ENCODE results near the gene PNRC2.

PNRC2 gene

GRCh38 chr1:23927097-23927496 is 32.5 kb upstream of the PNRC2 start:
- Histone ChIP-seq H2AFZ (ENCODE audit: low read length) (no peak overlapping the region), H3K4me3 (ENCODE audit: low read length, poor library complexity, severe bottlenecking) (no peak overlapping the region), H4K20me1 (ENCODE audit: insufficient read depth, low read length, poor library complexity, severe bottlenecking) (no peaks in the 10 kb centered on the region), H3K27me3 (ENCODE audit: insufficient read depth, low read length, poor library complexity, severe bottlenecking) (no peaks in the 10 kb centered on the region), H3K36me3 (ENCODE audit: insufficient read depth, low read length) (no peaks in the 10 kb centered on the region), H3K9me3 (ENCODE audit: insufficient read depth, low read depth, low read length) (no peaks in the 10 kb centered on the region), H3K9ac (ENCODE audit: low read depth, low read length, poor library complexity, severe bottlenecking) (no peak overlapping the region), H3K9me2 (replicated peaks; ENCODE audit: low read depth, low read length) (no peaks in the 10 kb centered on the region), H3K79me2 (ENCODE audit: insufficient read depth, low read length) (no peaks in the 10 kb centered on the region), H3K4me2 (ENCODE audit: low read depth, low read length, poor library complexity, severe bottlenecking) (no peak overlapping the region), H3K4me1 (ENCODE audit: insufficient read depth, low read length, poor library complexity, severe bottlenecking) (no peaks in the 10 kb centered on the region), H3F3A (ENCODE audit: low read depth) (no peaks in the 10 kb centered on the region)
- TF ChIP-seq EZH2phosphoT487 (IDR thresholded peaks at IDR 0.05; ENCODE audit: borderline replicate concordance) (no peak), CTCF (conservative IDR thresholded peaks at IDR 0.05; ENCODE audit: low read length) (no peak)

GRCh38 chr1:23928789-23929188 is 30.8 kb upstream of the PNRC2 start:
- Histone ChIP-seq H3K36me3 (ENCODE audit: insufficient read depth, low read length) (no peaks in the 10 kb centered on the region), H3K27me3 (ENCODE audit: insufficient read depth, low read length, poor library complexity, severe bottlenecking) (no peaks in the 10 kb centered on the region), H4K20me1 (ENCODE audit: insufficient read depth, low read length, poor library complexity, severe bottlenecking) (no peaks in the 10 kb centered on the region), H2AFZ (ENCODE audit: low read length) (no peak overlapping the region), H3K79me2 (ENCODE audit: insufficient read depth, low read length) (no peaks in the 10 kb centered on the region), H3K4me1 (ENCODE audit: insufficient read depth, low read length, poor library complexity, severe bottlenecking) (no peaks in the 10 kb centered on the region), H3K9me2 (replicated peaks; ENCODE audit: low read depth, low read length) (no peaks in the 10 kb centered on the region), H3K9ac (ENCODE audit: low read depth, low read length, poor library complexity, severe bottlenecking) (no peak overlapping the region), H3K4me2 (ENCODE audit: low read depth, low read length, poor library complexity, severe bottlenecking) (no peak overlapping the region), H3F3A (ENCODE audit: low read depth) (no peaks in the 10 kb centered on the region), H3K9me3 (ENCODE audit: insufficient read depth, low read depth, low read length) (no peaks in the 10 kb centered on the region), H3K4me3 (ENCODE audit: low read length, poor library complexity, severe bottlenecking) (no peak overlapping the region)
- TF ChIP-seq EZH2phosphoT487 (IDR thresholded peaks at IDR 0.05; ENCODE audit: borderline replicate concordance): no peak
- TF ChIP-seq CTCF (conservative IDR thresholded peaks at IDR 0.05; ENCODE audit: low read length): no peak

GRCh38 chr1:23930270-23930669 is 29.4 kb upstream of the PNRC2 start:
- Histone ChIP-seq H3F3A (ENCODE audit: low read depth) (no peaks in the 10 kb centered on the region), H3K79me2 (ENCODE audit: insufficient read depth, low read length) (no peaks in the 10 kb centered on the region), H3K9me3 (ENCODE audit: insufficient read depth, low read depth, low read length) (no peaks in the 10 kb centered on the region), H3K27me3 (ENCODE audit: insufficient read depth, low read length, poor library complexity, severe bottlenecking) (no peaks in the 10 kb centered on the region), H3K9ac (ENCODE audit: low read depth, low read length, poor library complexity, severe bottlenecking) (no peak overlapping the region), H3K36me3 (ENCODE audit: insufficient read depth, low read length) (no peaks in the 10 kb centered on the region), H3K4me1 (ENCODE audit: insufficient read depth, low read length, poor library complexity, severe bottlenecking) (no peaks in the 10 kb centered on the region), H3K9me2 (replicated peaks; ENCODE audit: low read depth, low read length) (no peaks in the 10 kb centered on the region), H4K20me1 (ENCODE audit: insufficient read depth, low read length, poor library complexity, severe bottlenecking) (no peaks in the 10 kb centered on the region), H3K4me2 (ENCODE audit: low read depth, low read length, poor library complexity, severe bottlenecking) (no peak overlapping the region), H2AFZ (ENCODE audit: low read length) (no peak overlapping the region), H3K4me3 (ENCODE audit: low read length, poor library complexity, severe bottlenecking) (no peak overlapping the region)
- no peak for TF ChIP-seq CTCF (conservative IDR thresholded peaks at IDR 0.05; ENCODE audit: low read length)
- no peak for TF ChIP-seq EZH2phosphoT487 (IDR thresholded peaks at IDR 0.05; ENCODE audit: borderline replicate concordance)

All from Loucy (cell line).